Thyroid gland (tissue), 4 donors: ENCODE measurements around the gene GDNF.

ENCODE experiments used
- POLR2A ChIP-seq, 2 donors: fragments of 450-650 bp; IDR thresholded peaks; one replicate each; pipeline ENCODE4 v1.6.1; 2017; ENCODE audit warnings: antibody characterized with exemption in 2 of 2, mild to moderate bottlenecking in 2 of 2, moderate library complexity in 1 of 2
- TF ChIP-seq, protein P1 (sequence below), 6 experiments: fragments of 200-600 bp in 3 of 6; fragments of 450-650 bp in 3 of 6; sonication (generic) in 3 of 6; IDR thresholded peaks; one replicate each; pipeline ENCODE4 v1.5.1; 2016 to 2019; ENCODE audit warnings: antibody characterized with exemption in 6 of 6, mild to moderate bottlenecking in 2 of 6, inconsistent platforms in 1 of 6, moderate library complexity in 1 of 6

DNA sequence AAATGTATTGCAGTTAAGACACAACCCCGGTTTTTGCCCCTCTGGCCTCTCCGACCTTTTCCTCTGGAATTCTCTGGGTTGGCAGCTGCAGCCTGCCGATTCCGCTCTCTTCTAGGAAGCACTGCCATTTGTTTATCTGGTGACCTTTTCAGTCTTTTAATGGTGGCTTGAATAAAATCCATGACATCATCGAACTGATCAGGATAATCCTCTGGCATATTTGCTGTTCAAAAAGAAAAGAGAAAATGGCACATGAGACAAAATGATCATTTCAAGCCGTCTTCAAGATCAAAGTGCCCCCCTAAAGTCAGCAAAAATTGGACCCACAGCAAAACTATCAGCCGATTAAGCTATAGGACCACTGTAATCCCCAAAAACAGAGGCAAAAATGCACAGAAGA lies 23.9 kb downstream of the GDNF start:
- TF ChIP-seq, protein P1, sequence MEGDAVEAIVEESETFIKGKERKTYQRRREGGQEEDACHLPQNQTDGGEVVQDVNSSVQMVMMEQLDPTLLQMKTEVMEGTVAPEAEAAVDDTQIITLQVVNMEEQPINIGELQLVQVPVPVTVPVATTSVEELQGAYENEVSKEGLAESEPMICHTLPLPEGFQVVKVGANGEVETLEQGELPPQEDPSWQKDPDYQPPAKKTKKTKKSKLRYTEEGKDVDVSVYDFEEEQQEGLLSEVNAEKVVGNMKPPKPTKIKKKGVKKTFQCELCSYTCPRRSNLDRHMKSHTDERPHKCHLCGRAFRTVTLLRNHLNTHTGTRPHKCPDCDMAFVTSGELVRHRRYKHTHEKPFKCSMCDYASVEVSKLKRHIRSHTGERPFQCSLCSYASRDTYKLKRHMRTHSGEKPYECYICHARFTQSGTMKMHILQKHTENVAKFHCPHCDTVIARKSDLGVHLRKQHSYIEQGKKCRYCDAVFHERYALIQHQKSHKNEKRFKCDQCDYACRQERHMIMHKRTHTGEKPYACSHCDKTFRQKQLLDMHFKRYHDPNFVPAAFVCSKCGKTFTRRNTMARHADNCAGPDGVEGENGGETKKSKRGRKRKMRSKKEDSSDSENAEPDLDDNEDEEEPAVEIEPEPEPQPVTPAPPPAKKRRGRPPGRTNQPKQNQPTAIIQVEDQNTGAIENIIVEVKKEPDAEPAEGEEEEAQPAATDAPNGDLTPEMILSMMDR (IDR thresholded peaks at IDR 0.05): no peak
- no peak for TF ChIP-seq POLR2A (IDR thresholded peaks at IDR 0.05)
